ENCODE results near the gene RAB36. TPM values are rescaled to one million over a fixed set of nuclear protein-coding genes. Genes with fewer than 3 reads are reported as not detected.
A peak's percentile ranks its signal among the peaks of the same experiment; 100 is the strongest.

The RAB36 gene
- polyA plus RNA-seq, 1 donor, result 2.2 TPM

DNA sequence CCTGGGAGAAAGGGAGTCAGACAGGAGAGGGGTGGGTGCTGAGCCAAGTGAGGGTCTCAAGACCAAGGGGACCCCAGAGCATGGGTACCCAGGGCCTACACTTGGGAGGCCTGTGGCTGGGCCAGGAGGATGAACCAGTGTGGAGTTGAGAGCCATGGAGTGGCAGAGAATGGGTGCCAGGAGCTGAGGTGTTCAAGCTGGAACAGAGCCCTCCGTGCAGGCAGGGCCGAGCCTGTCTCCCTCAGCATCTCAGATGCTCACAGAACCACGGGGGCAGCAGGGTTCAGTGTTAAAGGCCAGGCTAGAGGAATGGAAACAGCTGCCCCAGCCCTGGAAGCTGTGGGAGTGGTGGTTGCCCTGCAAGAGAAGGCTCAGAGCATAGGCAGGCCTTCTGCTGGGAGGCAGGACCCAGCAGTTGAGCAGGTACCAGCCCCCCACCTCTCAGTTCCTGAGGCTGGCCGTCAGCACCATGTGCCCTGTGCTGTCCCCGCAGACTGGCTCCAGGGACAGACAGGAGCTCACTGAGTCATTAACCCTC lies 35.8 kb upstream of the RAB36 start:
- Histone ChIP-seq H3K4me1 (ENCODE audit: control insufficient read depth, insufficient read depth, low read length) (peaks cover 3% of the 10 kb centered on the region), H3K4me3 (ENCODE audit: low read length) (no peak overlapping the region), H3K36me3 (ENCODE audit: control insufficient read depth, insufficient read depth, low read length) (no peaks in the 10 kb centered on the region), H3K27ac (ENCODE audit: low read length) (no peak overlapping the region), H3K27me3 (ENCODE audit: control insufficient read depth, insufficient read depth, low read length) (no peaks in the 10 kb centered on the region), H3K9me3 (ENCODE audit: control insufficient read depth, low read depth, low read length) (no peaks in the 10 kb centered on the region)
- DNase-seq, result no peak
- no CpG with 5 or more reads among the region's 5 CpGs for WGBS (ENCODE audit: insufficient coverage, low lambda C conversion rate)

- no peaks in the 10 kb centered on the region for H3K27me3 ChIP-seq (ENCODE audit: control insufficient read depth, insufficient read depth, low read length)
- H3K4me1 ChIP-seq (ENCODE audit: control insufficient read depth, insufficient read depth, low read length), result peaks cover 3% of the 10 kb centered on the region
- H3K4me3 ChIP-seq (ENCODE audit: low read length), result no peak overlapping the region
- no CpG with 5 or more reads among the region's 10 CpGs for WGBS (ENCODE audit: insufficient coverage, low lambda C conversion rate)
- no peaks in the 10 kb centered on the region for H3K36me3 ChIP-seq (ENCODE audit: control insufficient read depth, insufficient read depth, low read length)
- H3K27ac ChIP-seq (ENCODE audit: low read length), result no peak overlapping the region
- H3K9me3 ChIP-seq (ENCODE audit: control insufficient read depth, low read depth, low read length), result no peaks in the 10 kb centered on the region
- no peak for DNase-seq
Observed at GRCh38 chr22:23110190-23110921, 34.9 kb upstream of the RAB36 start.

- Histone ChIP-seq H3K9me3 (ENCODE audit: control insufficient read depth, low read depth, low read length) (no peaks in the 10 kb centered on the region), H3K4me3 (ENCODE audit: low read length) (no peak overlapping the region), H3K4me1 (ENCODE audit: control insufficient read depth, insufficient read depth, low read length) (peaks cover 3% of the 10 kb centered on the region), H3K36me3 (ENCODE audit: control insufficient read depth, insufficient read depth, low read length) (no peaks in the 10 kb centered on the region), H3K27me3 (ENCODE audit: control insufficient read depth, insufficient read depth, low read length) (no peaks in the 10 kb centered on the region), H3K27ac (ENCODE audit: low read length) (no peak overlapping the region)
- no peak for DNase-seq
- WGBS (ENCODE audit: insufficient coverage, low lambda C conversion rate), result no CpG with 5 or more reads among the region's 15 CpGs
Observed at GRCh38 chr22:23110922-23111527, 34.3 kb upstream of the RAB36 start.

- Histone ChIP-seq H3K36me3 (ENCODE audit: control insufficient read depth, insufficient read depth, low read length) (no peaks in the 10 kb centered on the region), H3K9me3 (ENCODE audit: control insufficient read depth, low read depth, low read length) (no peaks in the 10 kb centered on the region), H3K4me1 (ENCODE audit: control insufficient read depth, insufficient read depth, low read length) (peaks cover under 1% of the 10 kb centered on the region), H3K27me3 (ENCODE audit: control insufficient read depth, insufficient read depth, low read length) (no peaks in the 10 kb centered on the region), H3K27ac (ENCODE audit: low read length) (no peak overlapping the region), H3K4me3 (ENCODE audit: low read length) (no peak overlapping the region)
- no CpG with 5 or more reads among the region's 9 CpGs for WGBS (ENCODE audit: insufficient coverage, low lambda C conversion rate)
- DNase-seq, result no peak
Observed at GRCh38 chr22:23112472-23113012, 32.7 kb upstream of the RAB36 start.

- H3K4me3 ChIP-seq (ENCODE audit: low read length), result no peak overlapping the region
- no CpG with 5 or more reads among the region's 14 CpGs for WGBS (ENCODE audit: insufficient coverage, low lambda C conversion rate)
- peak in 1 of 2 donors; percentile 49 for DNase-seq
- no peaks in the 10 kb centered on the region for H3K4me1 ChIP-seq (ENCODE audit: control insufficient read depth, insufficient read depth, low read length)
- no peak overlapping the region for H3K27ac ChIP-seq (ENCODE audit: low read length)
- no peaks in the 10 kb centered on the region for H3K36me3 ChIP-seq (ENCODE audit: control insufficient read depth, insufficient read depth, low read length)
- no peaks in the 10 kb centered on the region for H3K27me3 ChIP-seq (ENCODE audit: control insufficient read depth, insufficient read depth, low read length)
- H3K9me3 ChIP-seq (ENCODE audit: control insufficient read depth, low read depth, low read length), result no peaks in the 10 kb centered on the region
Observed at GRCh38 chr22:23113067-23113846, 32.0 kb upstream of the RAB36 start.

GRCh38 chr22:23113847-23114720 lies 31.2 kb upstream of the RAB36 start:
- WGBS (ENCODE audit: insufficient coverage, low lambda C conversion rate), result no CpG with 5 or more reads among the region's 18 CpGs
- Histone ChIP-seq H3K4me1 (ENCODE audit: control insufficient read depth, insufficient read depth, low read length) (no peaks in the 10 kb centered on the region), H3K9me3 (ENCODE audit: control insufficient read depth, low read depth, low read length) (no peaks in the 10 kb centered on the region), H3K27ac (ENCODE audit: low read length) (no peak overlapping the region), H3K4me3 (ENCODE audit: low read length) (no peak overlapping the region), H3K36me3 (ENCODE audit: control insufficient read depth, insufficient read depth, low read length) (no peaks in the 10 kb centered on the region), H3K27me3 (ENCODE audit: control insufficient read depth, insufficient read depth, low read length) (no peaks in the 10 kb centered on the region)
- DNase-seq, result no peak

DNA sequence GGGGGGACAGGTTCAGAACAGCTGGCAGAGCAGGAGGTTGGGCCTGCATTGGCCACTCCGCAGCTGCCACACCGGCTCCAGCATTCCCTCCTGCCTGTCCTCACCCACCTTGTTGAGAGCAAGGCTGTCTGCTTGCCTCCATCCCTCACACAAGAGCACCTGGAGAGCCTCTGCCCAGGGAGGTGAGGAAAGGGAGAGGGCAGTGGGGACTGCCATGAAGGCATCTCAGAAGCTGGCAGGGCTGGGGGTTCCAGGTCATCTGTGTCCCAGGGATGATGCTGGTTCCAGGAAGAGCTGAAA lies 30.6 kb upstream of the RAB36 start:
- Histone ChIP-seq H3K4me1 (ENCODE audit: control insufficient read depth, insufficient read depth, low read length) (no peaks in the 10 kb centered on the region), H3K9me3 (ENCODE audit: control insufficient read depth, low read depth, low read length) (no peaks in the 10 kb centered on the region), H3K27ac (ENCODE audit: low read length) (no peak overlapping the region), H3K27me3 (ENCODE audit: control insufficient read depth, insufficient read depth, low read length) (no peaks in the 10 kb centered on the region), H3K36me3 (ENCODE audit: control insufficient read depth, insufficient read depth, low read length) (no peaks in the 10 kb centered on the region), H3K4me3 (ENCODE audit: low read length) (no peak overlapping the region)
- WGBS (ENCODE audit: insufficient coverage, low lambda C conversion rate), result no CpG with 5 or more reads among the region's 2 CpGs
- no peak for DNase-seq

GRCh38 chr22:23115369-23115768 lies 29.9 kb upstream of the RAB36 start:
- Histone ChIP-seq H3K9me3 (ENCODE audit: control insufficient read depth, low read depth, low read length) (no peaks in the 10 kb centered on the region), H3K36me3 (ENCODE audit: control insufficient read depth, insufficient read depth, low read length) (no peaks in the 10 kb centered on the region), H3K4me1 (ENCODE audit: control insufficient read depth, insufficient read depth, low read length) (no peaks in the 10 kb centered on the region), H3K27ac (ENCODE audit: low read length) (no peak overlapping the region), H3K4me3 (ENCODE audit: low read length) (no peak overlapping the region), H3K27me3 (ENCODE audit: control insufficient read depth, insufficient read depth, low read length) (no peaks in the 10 kb centered on the region)
- no CpG with 5 or more reads among the region's 7 CpGs for WGBS (ENCODE audit: insufficient coverage, low lambda C conversion rate)
- DNase-seq, result no peak

DNA sequence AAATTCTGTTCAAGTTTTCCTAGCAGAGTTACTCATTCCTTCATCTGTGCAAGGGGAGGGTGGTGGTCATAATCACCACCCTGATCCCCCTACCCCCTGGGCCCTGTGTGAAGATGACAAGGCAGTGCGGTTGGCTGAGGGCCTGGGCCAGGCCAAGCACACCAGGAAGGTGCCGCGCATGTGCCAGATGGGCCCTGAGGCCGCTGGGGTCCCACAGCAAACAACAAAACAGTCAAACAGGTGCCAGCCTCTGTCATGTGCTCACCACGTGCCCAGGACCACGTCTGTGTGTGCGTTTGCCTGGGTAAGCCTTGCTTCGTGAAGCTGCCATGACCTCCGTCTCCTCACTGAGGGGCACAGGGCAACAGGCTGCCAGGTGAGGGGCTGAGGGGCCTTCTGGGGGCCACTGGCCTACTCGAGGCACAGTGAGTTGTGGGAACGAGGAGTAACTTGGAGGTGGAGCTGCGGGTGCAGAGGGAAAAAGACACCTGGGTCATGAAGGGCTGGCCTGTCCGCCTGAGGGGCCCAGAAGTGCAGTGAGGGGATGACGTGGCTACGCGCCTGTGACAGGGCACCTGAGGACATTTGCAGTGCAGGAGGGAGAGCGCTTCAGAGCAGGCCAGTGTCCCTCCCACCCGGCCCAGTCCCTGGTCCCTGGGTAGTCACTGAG lies 29.3 kb upstream of the RAB36 start:
- no peaks in the 10 kb centered on the region for H3K9me3 ChIP-seq (ENCODE audit: control insufficient read depth, low read depth, low read length)
- H3K4me3 ChIP-seq (ENCODE audit: low read length), result no peak overlapping the region
- H3K27me3 ChIP-seq (ENCODE audit: control insufficient read depth, insufficient read depth, low read length), result no peaks in the 10 kb centered on the region
- 100% methylated on average over 1 of the region's 18 CpGs for WGBS (ENCODE audit: insufficient coverage, low lambda C conversion rate)
- DNase-seq, result no peak
- no peaks in the 10 kb centered on the region for H3K4me1 ChIP-seq (ENCODE audit: control insufficient read depth, insufficient read depth, low read length)
- no peaks in the 10 kb centered on the region for H3K36me3 ChIP-seq (ENCODE audit: control insufficient read depth, insufficient read depth, low read length)
- H3K27ac ChIP-seq (ENCODE audit: low read length), result no peak overlapping the region

Data from large intestine (tissue), 3 donors.